WTC11 (cell line): ENCODE measurements around the gene ATG5. TPM values are rescaled to one million over a fixed set of nuclear protein-coding genes. Genes with fewer than 3 reads are reported as not detected.

Experiments used
- GABPB1 ChIP-seq: sonication (generic); formaldehyde crosslinking; IDR thresholded peaks from 2 replicates; pipeline ENCODE4 v1.8.1; 2023; ENCODE audit warnings: mild to moderate bottlenecking, missing genetic modification reagents
- JUN ChIP-seq: sonication (generic); formaldehyde crosslinking; IDR thresholded peaks from 2 replicates; pipeline ENCODE4 v1.8.0; 2023; ENCODE audit warnings: mild to moderate bottlenecking, missing genetic modification reagents
- NFE2L1 ChIP-seq: sonication (generic); formaldehyde crosslinking; IDR thresholded peaks from 2 replicates; pipeline ENCODE4 v1.8.1; 2023; ENCODE audit warnings: missing genetic modification reagents
- SMAD3 ChIP-seq: sonication (generic); formaldehyde crosslinking; IDR thresholded peaks from 2 replicates; pipeline ENCODE4 v1.8.0; 2022; ENCODE audit warnings: missing genetic modification reagents, mild to moderate bottlenecking, borderline replicate concordance
- SP1 ChIP-seq: sonication (generic); formaldehyde crosslinking; conservative IDR thresholded peaks from 2 replicates; pipeline ENCODE4 v1.8.1; 2022; ENCODE audit warnings: missing genetic modification reagents
- TP53 ChIP-seq: sonication (generic); formaldehyde crosslinking; IDR thresholded peaks from 2 replicates; pipeline ENCODE4 v1.8.1; 2023; ENCODE audit warnings: mild to moderate bottlenecking, missing genetic modification reagents
- ZNF121 ChIP-seq: sonication (generic); formaldehyde crosslinking; IDR thresholded peaks from 2 replicates; pipeline ENCODE4 v1.8.0; 2023; ENCODE audit warnings: missing genetic modification reagents
- ZNF232 ChIP-seq: sonication (generic); formaldehyde crosslinking; IDR thresholded peaks from 2 replicates; pipeline ENCODE4 v1.8.0; 2022; ENCODE audit warnings: mild to moderate bottlenecking, missing genetic modification reagents
- total RNA-seq: library from RNA; stranded (reverse); gene quantifications from 3 replicates; pipeline ENCODE4 v1.2.3, GENCODE V29; 2021
- TF ChIP-seq, protein P1 (sequence below): fragments of 250-450 bp; sonication (Bioruptor Pico); IDR thresholded peaks from 2 replicates; pipeline ENCODE4 v1.9.0; 2021; ENCODE audit warnings: moderate library complexity, mild to moderate bottlenecking, inconsistent platforms, borderline replicate concordance
- TF ChIP-seq, protein P2 (sequence below): sonication (generic); formaldehyde crosslinking; IDR thresholded peaks from 2 replicates; pipeline ENCODE4 v1.8.0; 2022; ENCODE audit warnings: mild to moderate bottlenecking, missing genetic modification reagents
- TF ChIP-seq, protein P3 (sequence below): sonication (generic); formaldehyde crosslinking; IDR thresholded peaks from 2 replicates; pipeline ENCODE4 v1.8.0; 2023; ENCODE audit warnings: missing genetic modification reagents
- TF ChIP-seq, protein P4 (sequence below): sonication (generic); formaldehyde crosslinking; IDR thresholded peaks from 2 replicates; pipeline ENCODE4 v1.8.1; 2022; ENCODE audit warnings: mild to moderate bottlenecking, missing genetic modification reagents, moderate library complexity, borderline replicate concordance
- TF ChIP-seq, protein P5 (sequence below): sonication (generic); formaldehyde crosslinking; IDR thresholded peaks from 2 replicates; pipeline ENCODE4 v1.8.1; 2023; ENCODE audit warnings: mild to moderate bottlenecking, missing genetic modification reagents, moderate library complexity
- TF ChIP-seq, protein P6 (sequence below): sonication (generic); formaldehyde crosslinking; IDR thresholded peaks from 2 replicates; pipeline ENCODE4 v1.8.0; 2022; ENCODE audit warnings: mild to moderate bottlenecking, missing genetic modification reagents
- TF ChIP-seq, protein P7 (sequence below): sonication (generic); formaldehyde crosslinking; IDR thresholded peaks from 2 replicates; pipeline ENCODE4 v1.8.0; 2023; ENCODE audit warnings: mild to moderate bottlenecking, missing genetic modification reagents
- TF ChIP-seq, protein P8 (sequence below): sonication (generic); formaldehyde crosslinking; IDR thresholded peaks from 2 replicates; pipeline ENCODE4 v1.8.0; 2022; ENCODE audit warnings: mild to moderate bottlenecking, missing genetic modification reagents

The ATG5 gene
- total RNA-seq, 1 experiment from 2014 or later = 32.6 TPM

DNA sequence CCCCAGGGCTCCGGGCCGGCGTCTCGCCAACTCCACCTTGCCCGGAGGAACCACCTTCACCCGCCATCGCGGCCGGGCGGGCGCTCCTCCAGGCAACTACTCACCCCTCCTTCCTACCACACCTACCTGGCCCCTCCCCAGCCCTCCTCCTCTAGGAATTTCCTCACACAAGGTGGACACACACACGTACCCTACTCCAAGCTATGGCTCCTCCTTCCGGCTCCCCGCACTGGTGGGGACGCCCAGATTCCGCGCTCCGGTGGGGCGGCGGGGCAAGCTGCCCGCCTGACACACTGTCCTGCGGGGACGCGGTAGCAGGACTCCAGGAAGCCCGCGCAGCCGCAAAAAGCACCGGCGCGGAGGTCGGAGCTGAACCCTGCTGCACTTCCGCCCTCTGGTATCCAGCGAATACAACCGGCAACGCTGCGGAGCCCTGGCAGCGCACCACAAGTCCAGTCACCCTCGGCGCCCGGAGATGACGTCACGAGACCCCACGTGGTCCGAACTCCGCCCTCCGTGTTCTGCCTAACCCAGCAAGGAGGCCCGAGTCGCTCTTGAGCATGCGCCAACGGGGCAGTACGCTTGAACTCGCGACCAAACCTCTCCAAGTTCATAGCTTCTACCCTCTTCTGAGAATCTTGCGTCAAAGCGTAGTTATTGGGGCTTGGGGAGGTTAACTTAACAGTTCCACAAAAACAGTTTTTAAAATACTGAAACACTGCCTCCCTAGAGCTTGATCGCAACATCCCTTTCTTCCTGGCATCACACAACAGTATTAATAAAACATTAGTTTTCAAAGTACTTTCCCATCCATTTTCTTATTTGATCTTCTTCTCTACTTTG lies at the start of gene ATG5 (continued):
- TF ChIP-seq, protein P1, sequence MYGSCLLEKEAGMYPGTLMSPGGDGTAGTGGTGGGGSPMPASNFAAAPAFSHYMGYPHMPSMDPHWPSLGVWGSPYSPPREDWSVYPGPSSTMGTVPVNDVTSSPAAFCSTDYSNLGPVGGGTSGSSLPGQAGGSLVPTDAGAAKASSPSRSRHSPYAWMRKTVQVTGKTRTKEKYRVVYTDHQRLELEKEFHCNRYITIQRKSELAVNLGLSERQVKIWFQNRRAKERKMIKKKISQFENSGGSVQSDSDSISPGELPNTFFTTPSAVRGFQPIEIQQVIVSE = no peak
- TF ChIP-seq ZNF121 (peak; percentile 42; the same call in 1 of the 2 replicates), SMAD3 (0 out of 2 replicates have a peak, but pooled peaks have one; percentile 59), NFE2L1 (CRISPR knock-in tag) (no peak), TP53 (CRISPR knock-in tag) (no peak), GABPB1 (CRISPR knock-in tag) (peak; percentile 63), SP1 (CRISPR knock-in tag) (peak; percentile 86), JUN (CRISPR knock-in tag) (0 out of 2 replicates have a peak, but pooled peaks have one; percentile 73), ZNF232 (CRISPR knock-in tag) (0 out of 2 replicates have a peak, but pooled peaks have one; percentile 54)
- TF ChIP-seq, protein P2, sequence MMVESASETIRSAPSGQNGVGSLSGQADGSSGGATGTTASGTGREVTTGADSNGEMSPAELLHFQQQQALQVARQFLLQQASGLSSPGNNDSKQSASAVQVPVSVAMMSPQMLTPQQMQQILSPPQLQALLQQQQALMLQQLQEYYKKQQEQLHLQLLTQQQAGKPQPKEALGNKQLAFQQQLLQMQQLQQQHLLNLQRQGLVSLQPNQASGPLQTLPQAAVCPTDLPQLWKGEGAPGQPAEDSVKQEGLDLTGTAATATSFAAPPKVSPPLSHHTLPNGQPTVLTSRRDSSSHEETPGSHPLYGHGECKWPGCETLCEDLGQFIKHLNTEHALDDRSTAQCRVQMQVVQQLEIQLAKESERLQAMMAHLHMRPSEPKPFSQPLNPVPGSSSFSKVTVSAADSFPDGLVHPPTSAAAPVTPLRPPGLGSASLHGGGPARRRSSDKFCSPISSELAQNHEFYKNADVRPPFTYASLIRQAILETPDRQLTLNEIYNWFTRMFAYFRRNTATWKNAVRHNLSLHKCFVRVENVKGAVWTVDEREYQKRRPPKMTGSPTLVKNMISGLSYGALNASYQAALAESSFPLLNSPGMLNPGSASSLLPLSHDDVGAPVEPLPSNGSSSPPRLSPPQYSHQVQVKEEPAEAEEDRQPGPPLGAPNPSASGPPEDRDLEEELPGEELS (CRISPR knock-in tag) = peak; percentile 28; the same call in 1 of the 2 replicates
- TF ChIP-seq, protein P3, sequence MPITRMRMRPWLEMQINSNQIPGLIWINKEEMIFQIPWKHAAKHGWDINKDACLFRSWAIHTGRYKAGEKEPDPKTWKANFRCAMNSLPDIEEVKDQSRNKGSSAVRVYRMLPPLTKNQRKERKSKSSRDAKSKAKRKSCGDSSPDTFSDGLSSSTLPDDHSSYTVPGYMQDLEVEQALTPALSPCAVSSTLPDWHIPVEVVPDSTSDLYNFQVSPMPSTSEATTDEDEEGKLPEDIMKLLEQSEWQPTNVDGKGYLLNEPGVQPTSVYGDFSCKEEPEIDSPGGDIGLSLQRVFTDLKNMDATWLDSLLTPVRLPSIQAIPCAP (CRISPR knock-in tag) = peak; percentile 70; the same call in 1 of the 2 replicates
- TF ChIP-seq, protein P4, sequence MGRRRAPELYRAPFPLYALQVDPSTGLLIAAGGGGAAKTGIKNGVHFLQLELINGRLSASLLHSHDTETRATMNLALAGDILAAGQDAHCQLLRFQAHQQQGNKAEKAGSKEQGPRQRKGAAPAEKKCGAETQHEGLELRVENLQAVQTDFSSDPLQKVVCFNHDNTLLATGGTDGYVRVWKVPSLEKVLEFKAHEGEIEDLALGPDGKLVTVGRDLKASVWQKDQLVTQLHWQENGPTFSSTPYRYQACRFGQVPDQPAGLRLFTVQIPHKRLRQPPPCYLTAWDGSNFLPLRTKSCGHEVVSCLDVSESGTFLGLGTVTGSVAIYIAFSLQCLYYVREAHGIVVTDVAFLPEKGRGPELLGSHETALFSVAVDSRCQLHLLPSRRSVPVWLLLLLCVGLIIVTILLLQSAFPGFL = no peak
- TF ChIP-seq, protein P5, sequence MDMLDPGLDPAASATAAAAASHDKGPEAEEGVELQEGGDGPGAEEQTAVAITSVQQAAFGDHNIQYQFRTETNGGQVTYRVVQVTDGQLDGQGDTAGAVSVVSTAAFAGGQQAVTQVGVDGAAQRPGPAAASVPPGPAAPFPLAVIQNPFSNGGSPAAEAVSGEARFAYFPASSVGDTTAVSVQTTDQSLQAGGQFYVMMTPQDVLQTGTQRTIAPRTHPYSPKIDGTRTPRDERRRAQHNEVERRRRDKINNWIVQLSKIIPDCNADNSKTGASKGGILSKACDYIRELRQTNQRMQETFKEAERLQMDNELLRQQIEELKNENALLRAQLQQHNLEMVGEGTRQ = peak; percentile 98
- TF ChIP-seq, protein P6, sequence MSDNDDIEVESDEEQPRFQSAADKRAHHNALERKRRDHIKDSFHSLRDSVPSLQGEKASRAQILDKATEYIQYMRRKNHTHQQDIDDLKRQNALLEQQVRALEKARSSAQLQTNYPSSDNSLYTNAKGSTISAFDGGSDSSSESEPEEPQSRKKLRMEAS (CRISPR knock-in tag) = peak; percentile 94
- TF ChIP-seq, protein P7, sequence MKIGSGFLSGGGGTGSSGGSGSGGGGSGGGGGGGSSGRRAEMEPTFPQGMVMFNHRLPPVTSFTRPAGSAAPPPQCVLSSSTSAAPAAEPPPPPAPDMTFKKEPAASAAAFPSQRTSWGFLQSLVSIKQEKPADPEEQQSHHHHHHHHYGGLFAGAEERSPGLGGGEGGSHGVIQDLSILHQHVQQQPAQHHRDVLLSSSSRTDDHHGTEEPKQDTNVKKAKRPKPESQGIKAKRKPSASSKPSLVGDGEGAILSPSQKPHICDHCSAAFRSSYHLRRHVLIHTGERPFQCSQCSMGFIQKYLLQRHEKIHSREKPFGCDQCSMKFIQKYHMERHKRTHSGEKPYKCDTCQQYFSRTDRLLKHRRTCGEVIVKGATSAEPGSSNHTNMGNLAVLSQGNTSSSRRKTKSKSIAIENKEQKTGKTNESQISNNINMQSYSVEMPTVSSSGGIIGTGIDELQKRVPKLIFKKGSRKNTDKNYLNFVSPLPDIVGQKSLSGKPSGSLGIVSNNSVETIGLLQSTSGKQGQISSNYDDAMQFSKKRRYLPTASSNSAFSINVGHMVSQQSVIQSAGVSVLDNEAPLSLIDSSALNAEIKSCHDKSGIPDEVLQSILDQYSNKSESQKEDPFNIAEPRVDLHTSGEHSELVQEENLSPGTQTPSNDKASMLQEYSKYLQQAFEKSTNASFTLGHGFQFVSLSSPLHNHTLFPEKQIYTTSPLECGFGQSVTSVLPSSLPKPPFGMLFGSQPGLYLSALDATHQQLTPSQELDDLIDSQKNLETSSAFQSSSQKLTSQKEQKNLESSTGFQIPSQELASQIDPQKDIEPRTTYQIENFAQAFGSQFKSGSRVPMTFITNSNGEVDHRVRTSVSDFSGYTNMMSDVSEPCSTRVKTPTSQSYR (CRISPR knock-in tag) = no peak
- TF ChIP-seq, protein P8, sequence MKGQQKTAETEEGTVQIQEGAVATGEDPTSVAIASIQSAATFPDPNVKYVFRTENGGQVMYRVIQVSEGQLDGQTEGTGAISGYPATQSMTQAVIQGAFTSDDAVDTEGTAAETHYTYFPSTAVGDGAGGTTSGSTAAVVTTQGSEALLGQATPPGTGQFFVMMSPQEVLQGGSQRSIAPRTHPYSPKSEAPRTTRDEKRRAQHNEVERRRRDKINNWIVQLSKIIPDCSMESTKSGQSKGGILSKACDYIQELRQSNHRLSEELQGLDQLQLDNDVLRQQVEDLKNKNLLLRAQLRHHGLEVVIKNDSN (CRISPR knock-in tag) = peak; percentile 98
- TF ChIP-seq, all 79 proteins: peak for 20
